Limb (tissue), 2 donors: ENCODE data around the gene SEC11A.

Experiments
- DNase-seq, 2 donors: peaks; one replicate each; pipeline ENCODE4 v3.0.0-alpha.2; 2016; ENCODE audit errors: extremely low spot score in 2 of 2

SEC11A gene

DNA sequence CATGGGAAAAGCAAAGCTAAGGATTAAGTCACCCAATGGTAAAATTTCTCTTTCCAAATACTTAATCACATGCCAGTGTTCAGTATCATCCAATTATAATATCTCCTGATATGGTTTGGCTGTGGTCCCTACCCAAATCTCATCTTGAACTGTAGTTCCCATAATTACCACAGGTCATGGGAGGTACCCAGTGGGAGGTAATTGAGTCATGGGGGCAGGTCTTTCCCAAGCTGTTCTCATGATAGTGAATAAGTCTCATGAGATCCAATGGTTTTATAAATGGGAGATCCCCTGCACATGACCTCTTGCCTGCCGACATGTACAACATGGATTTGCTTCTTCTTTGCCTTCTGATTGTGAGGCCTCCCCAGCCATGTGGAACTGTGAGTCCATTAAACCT is 31.8 kb downstream of the SEC11A start:
- no peak for DNase-seq

- no peak for DNase-seq
Measured at GRCh38 chr15:84681831-84682230, 34.1 kb downstream of the SEC11A start.

DNA sequence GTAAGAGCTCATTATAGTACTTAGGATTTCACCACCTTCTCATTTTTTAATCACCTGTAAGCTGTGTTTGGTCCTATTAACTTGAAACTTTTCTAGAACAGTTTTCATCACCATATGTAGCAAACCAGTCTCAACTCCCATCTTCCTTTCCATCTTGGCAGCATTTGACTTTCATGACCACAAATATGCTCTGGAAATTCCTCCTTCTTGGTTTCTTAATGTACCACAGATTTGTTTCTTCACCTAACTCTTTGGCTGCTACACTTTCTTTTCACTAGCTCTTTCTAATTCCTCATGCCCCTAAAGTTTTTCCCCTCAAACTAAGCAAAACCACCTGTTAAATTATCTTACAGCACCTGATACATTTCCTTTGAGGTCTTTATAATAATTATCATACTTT is 44.7 kb downstream of the SEC11A start:
- DNase-seq, result no peak

- DNase-seq, result no peak
Measured at GRCh38 chr15:84669726-84670125, 46.2 kb downstream of the SEC11A start.

- DNase-seq, result no peak
Measured at GRCh38 chr15:84668221-84668982, 47.5 kb downstream of the SEC11A start.

DNA sequence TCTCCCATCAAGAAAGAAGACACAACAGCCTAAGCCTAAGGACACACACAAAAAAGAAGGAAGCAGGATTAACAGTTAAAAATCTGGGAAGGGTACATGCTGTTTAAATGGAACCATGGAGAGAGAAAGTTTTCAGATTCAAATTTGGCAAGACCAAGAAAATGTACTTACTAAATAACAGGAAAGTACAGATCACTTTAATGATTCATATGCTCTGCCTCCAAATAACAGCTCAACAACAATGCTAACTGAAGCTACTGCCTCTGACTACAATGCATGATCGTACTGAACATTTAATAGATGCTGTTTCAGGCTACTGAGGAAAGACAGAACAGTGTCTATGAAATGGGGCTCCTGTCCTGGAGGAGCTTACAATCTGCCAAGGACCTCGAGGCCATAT is 49.6 kb downstream of the SEC11A start:
- DNase-seq, result no peak

DNA sequence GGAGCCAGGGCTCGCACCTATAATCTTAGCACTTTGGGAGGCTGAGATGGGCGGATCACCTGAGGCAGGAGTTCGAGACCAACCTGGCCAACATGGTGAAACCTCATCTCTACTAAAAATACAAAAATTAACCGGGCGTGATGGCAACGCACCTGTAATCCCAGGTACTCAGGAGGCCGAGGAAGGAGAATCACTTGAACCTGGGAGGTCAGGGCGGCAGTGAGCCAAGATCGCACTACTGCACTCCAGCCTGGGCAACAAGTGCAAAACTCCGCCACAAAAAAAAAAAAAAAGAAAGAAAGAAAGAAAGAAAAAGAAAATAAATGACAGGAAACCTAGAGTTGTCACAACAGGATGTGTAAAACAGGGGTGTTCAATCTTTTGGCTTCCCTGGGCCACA is 54.9 kb downstream of the SEC11A start:
- no peak for DNase-seq

DNA sequence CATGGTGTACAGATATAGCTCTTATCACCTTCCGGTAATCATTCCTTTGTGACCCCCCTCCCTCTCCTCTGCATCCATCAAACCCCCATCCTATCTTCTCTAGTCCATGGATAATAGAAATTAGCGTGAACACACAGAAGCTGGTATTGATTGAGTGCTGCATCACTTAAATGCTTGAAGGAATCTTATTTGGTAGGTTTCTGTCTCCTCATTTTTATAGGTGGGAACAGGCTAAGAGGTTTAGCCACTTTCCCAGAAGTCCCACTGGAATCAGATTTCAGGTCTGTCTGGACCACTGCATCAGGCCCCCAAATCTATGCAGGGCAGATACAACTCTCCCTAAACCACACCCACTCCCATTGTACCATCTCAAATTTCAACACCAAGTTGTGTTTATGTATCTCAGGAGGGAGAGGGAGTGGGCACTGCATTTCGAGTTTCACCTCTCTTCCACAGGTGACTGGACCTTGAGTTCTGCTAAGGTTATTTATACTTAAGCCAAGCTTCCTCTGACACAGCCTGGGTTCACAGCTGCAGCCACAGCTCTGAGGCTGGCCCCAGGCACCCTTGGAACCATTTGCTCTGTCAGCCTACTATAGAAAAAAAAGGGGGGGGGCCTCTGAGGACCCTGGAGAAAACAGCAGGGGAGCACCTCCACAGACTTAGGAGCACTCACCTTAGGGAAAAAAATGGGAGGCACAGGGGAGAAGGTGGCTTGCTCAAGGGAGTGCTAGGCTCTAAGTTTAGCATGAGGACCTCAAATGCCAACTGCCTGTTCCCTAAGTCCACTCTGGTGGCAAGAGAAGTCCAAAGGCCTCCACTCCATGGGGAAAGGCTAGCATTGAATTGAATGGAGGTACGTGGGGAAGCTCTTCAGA is 55.8 kb downstream of the SEC11A start:
- DNase-seq, result no peak

DNA sequence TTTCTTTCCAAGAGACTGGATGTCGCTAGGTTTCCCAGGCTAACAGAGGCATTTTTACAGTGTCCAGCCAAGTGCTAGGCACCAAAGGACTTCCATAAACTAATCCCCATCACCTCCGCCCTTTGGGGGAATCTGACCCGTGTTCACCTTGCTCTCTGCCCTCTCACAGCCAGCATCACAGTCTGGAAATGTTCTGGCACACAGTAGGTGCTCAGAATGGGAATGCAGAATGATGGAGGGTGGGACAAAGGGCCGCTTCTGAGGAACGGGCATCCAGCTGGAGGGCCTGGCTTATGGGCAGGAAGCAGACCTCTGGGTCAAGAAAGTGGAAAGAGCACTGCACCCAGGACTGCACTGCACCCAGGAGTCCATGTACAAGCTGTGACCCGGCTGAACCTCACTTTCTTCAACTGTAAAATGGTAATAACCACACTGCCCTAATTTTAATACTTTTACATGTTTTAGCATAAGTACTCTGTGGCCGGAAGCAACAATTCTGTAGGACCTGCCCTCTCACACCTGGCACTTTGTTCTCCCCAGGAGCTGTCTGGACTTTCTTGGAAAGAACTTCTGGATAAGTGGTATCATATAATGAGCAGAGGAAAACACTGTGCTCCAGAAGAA is 57.0 kb downstream of the SEC11A start:
- DNase-seq, result no peak

- peak; percentile 53 to 84 for DNase-seq
Measured at GRCh38 chr15:84658080-84658787, 57.7 kb downstream of the SEC11A start, which contains the start of gene NMB. Gene NMB (minus strand): TSS chr15:84658199. CDS start chr15:84658152, 47 bp downstream.

GRCh38 chr15:84657748-84658079 is 58.2 kb downstream of the SEC11A start:
- no peak for DNase-seq

DNA sequence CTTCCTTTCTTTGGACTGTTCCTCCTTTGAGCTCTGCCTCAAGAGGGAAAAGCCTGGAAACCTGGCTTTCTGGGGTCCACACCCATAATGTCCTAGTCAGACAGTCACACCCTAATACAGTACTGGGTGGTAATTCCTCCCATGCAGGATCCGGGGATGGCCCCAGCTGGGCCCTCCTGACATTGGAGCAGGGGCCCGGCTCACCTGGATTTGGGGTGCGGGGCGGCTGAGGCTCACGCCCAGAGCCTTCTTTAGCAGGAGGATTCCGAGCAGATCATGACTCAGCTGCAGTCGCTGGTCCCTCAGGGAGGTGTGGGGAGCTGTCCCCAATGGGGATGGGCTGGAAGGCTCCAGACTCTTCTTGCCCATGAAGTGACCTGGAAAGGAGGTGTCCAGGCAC is 59.0 kb downstream of the SEC11A start:
- no peak for DNase-seq

- peak; percentile 81 to 83 for DNase-seq
Measured at GRCh38 chr15:84654689-84655453, 61.1 kb downstream of the SEC11A start.

GRCh38 chr15:84653910-84654688 is 61.8 kb downstream of the SEC11A start, which contains the start of gene WDR73:
Gene WDR73 (minus strand): TSS chr15:84654283. CDS start chr15:84654274, 9 bp downstream.
- peak; percentile 96 to 99 for DNase-seq

DNA sequence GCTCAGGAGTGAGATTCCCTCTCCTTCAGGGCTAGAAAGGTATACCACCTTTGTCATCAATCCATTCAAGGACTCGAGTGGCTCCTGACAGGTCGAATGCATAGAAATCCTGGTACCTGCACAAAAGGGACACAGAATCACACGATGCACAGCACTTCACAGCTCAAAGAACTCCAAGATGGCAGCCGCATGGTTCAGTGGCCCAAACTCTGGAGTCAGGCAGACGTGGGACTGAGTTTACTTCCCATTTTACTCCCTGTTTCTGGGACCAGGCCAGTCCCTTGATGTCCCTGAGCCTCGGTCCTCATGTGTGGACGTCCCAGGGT is 62.4 kb downstream of the SEC11A start:
- no peak for DNase-seq

DNA sequence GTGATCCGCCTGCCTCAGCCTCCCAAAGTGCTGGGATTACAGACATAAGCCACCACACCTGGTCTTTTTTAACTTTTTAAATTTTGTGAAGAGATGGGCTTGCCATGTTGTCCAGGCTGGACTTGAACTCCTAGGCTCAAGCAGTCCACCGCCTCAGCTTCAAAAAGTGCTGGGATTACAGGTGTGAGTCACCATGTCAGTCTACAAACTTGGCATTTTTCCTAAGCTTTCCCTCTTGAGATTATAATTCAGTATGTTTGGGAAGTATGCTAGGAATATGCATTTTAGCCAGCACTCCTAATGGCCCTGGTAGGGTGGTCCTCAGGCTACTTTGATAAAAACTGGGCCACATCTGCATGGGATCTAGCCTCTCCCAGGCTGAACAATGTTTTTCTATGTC is 66.2 kb downstream of the SEC11A start:
- DNase-seq, result no peak

DNA sequence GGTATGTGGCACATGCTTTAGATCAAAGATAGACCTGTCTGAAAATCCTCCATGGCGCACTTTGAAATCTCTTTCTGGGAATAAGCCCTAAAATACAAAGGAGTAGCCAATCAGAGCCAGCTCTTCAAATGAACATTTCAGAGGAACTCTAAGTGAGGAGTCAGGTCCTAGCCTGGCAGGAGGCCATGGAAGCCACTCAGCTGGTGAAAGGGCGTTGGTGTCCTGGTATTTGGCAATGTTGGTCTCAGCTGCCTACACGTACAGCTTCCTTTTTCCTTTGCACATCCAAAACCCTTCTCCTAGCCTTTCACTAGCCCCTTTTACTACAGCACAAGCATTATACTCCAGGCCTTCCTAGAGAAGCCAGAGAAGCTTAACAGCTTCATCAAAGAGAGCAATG is 67.4 kb downstream of the SEC11A start:
- no peak for DNase-seq

DNA sequence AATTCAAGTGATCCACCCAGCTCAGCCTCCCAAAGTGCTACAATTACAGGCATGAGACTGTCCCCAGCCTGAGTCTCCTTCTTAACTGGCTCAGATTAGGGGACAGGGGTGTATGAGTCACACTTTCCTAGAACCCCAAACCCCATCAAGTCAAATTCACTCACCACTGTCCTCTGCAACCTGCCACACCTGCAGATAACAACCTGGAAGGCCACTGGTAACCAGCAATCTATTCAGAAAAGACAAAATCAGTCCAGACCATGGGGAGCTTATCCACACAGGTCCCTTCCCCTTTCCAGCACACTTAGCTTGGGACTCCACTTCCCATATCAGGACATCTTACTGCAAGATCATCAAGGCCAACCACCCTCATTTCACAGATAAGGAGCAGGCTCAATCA is 68.2 kb downstream of the SEC11A start:
- DNase-seq, result no peak

- no peak for DNase-seq
Measured at GRCh38 chr15:84645997-84646396, 69.9 kb downstream of the SEC11A start.

GRCh38 chr15:84645496-84645895 is 70.4 kb downstream of the SEC11A start:
- DNase-seq, result no peak
